ENCODE data around the gene LGR6.
"Not testable (repeated sequence)": the region's sequence is repeated elsewhere in the genome, so short reads cannot be mapped to it uniquely, and the experiment has no call there.

LGR6 gene

DNA sequence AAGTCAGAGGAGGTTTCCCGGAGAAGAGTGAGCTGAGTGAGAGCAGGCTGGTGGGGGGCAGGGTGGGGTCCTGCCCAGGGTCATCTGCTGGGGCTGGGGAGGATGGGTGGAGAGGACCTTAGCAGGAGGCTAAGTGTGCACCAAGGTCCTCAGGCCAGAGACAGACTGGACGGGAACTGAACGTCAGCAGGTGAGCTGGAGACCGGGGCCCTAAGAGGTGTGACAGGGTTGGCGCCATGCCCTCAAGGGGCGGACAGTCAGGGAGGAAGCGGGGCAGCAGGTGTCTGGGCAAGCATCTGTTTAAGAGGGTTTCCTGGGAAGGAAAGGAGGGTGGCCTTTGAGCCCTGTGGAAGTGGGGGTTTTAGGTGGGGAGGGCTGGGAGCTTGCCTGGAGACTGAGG lies 19.6 kb upstream of the LGR6 start:
- DNase-seq (no peak), ATAC-seq (replicated peaks) (no peak)
- Mint-ChIP-seq H3K27ac (peak overlapping the region in 1 of 2 donors; percentile 50), H3K27me3 (no peaks in the 10 kb centered on the region), H3K36me3 (ENCODE audit: insufficient read depth) (no peaks in the 10 kb centered on the region), H3K4me3 (no peak overlapping the region), H3K9me3 (no peaks in the 10 kb centered on the region), H3K4me1 (ENCODE audit: low read depth in 2 of 2) (peaks cover 0 to 5% of the 10 kb centered on the region in 2 donors)

DNA sequence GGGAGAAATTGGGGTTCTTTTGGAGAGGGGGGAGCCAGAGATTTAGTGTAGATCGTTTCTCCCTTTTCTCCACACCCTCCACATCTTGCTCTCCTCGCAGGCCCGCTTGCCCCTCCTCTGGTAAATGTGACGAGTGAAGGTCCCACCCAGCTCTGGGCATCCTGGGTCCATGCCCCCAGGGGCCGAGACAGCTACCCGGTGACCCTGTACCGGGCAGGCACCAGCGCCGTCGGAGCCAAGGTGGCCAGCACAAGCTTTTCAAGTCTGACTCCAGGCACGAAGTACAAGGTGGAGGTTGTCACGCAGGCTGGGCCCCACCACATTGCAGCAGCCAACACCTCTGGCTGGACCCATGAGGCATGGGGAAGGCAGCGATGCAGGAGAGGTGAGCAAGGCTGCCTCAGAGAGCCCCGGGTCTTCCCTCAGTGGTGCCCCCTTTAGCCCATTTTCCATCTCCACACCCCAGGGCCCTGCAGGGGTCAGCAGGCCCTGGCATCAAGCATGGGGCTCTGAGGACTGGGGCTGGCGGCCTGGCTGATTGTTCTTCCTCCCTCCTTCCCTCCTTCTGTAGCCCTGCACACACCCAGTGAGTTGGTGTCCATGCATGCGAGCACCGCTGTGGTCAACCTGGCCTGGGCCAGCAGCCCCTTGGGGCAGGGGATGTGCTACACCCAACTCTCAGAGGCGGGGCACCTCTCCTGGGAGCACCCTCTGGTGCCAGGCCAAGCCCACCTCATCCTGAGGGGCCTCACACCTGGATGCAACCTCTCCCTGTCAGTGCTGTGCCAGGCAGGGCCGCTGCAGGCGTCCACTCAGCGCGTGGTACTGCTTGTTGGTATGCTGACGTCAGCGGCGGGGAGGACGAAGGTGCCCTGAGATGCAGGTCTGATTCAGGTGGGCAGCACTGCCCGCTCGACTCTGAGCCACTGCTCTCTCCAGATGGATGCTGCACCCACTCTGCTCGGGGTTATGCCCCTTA lies 16.4 kb upstream of the LGR6 start:
- no peaks in the 10 kb centered on the region for H3K27me3 Mint-ChIP-seq
- H3K9me3 Mint-ChIP-seq: no peaks in the 10 kb centered on the region
- H3K27ac Mint-ChIP-seq: no peak overlapping the region
- ATAC-seq (replicated peaks) (no peak), DNase-seq (no peak)
- H3K36me3 Mint-ChIP-seq (ENCODE audit: insufficient read depth): no peaks in the 10 kb centered on the region
- H3K4me1 Mint-ChIP-seq (ENCODE audit: low read depth in 2 of 2): peaks cover 0 to 5% of the 10 kb centered on the region in 2 donors
- no peak overlapping the region for H3K4me3 Mint-ChIP-seq

DNA sequence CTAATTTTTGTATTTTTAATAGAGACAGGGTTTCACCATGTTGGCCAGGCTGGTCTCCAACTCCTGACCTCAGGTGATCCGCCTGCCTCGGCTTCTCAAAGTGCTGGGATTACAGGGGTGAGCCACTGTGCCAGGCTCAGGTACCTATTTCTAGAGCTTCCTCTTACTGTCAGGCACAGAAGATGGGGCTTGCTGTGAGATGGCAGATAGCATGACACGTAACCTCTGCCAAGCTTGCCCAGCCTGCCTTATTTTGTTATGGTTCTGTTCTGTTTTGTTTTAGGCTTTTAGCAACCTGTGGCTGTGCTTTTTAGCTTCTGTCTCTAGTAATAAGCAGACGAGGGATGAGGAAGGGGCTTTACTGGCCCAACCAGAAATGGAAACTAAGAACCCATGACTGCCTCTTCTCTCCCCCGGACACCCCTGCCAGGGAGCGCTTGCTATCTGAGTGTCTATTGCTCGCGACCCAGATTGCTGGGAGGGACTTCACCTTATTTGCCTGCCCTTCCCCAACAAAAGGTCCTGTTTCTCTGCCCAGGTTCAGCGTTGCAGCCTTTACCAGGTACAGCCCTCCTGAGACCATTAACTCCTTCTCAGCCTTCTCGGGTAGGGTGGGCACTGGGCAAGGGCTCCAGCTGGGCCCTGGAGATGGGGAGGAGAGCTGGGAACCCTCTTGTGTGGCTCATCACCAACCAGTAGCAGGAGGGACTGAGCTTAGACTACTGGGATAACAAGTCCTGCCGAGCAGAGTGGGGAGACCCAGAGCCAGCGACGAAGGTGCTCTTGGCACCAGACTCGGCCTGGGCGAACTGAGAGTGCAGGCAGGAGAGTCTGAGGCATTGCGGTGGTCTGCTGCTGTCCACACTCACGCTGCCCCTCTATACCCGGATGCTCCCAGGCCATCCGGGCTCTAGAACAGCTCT lies 13.5 kb upstream of the LGR6 start:
- no peaks in the 10 kb centered on the region for H3K9me3 Mint-ChIP-seq
- no peak for DNase-seq
- no peak overlapping the region for H3K4me3 Mint-ChIP-seq
- H3K4me1 Mint-ChIP-seq (ENCODE audit: low read depth in 2 of 2): peaks cover 10 to 12% of the 10 kb centered on the region in 2 donors
- no peaks in the 10 kb centered on the region for H3K36me3 Mint-ChIP-seq (ENCODE audit: insufficient read depth)
- H3K27ac Mint-ChIP-seq: no peak overlapping the region
- peaks cover 0 to 7% of the 10 kb centered on the region in 2 donors for H3K27me3 Mint-ChIP-seq
- ATAC-seq (replicated peaks): no peak

DNA sequence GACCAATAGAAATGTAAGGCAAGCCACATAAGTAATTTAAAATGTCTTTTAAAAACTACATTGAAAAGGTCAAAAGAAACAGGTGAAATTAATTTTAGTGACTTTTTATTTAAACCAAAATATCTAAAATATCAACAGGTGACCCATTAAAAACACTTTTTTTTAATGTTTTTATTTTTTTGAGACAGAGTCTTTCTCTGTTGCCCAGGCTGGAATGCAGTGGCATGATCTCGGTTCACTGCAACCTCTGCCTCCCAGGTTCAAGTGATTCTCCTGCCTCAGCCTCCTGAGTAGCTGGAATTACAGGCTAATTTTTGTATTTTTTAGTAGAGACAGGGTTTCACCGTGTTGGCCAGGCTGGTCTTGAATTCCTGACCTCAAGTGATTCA lies 12.9 kb upstream of the LGR6 start:
- not testable (repeated sequence) for DNase-seq; H3K36me3 Mint-ChIP-seq (ENCODE audit: insufficient read depth); H3K9me3 Mint-ChIP-seq; H3K27ac Mint-ChIP-seq; H3K4me3 Mint-ChIP-seq; ATAC-seq (replicated peaks)
- peaks cover 10 to 12% of the 10 kb centered on the region in 2 donors for H3K4me1 Mint-ChIP-seq (ENCODE audit: low read depth in 2 of 2)
- peaks cover 0 to 14% of the 10 kb centered on the region in 2 donors for H3K27me3 Mint-ChIP-seq

DNA sequence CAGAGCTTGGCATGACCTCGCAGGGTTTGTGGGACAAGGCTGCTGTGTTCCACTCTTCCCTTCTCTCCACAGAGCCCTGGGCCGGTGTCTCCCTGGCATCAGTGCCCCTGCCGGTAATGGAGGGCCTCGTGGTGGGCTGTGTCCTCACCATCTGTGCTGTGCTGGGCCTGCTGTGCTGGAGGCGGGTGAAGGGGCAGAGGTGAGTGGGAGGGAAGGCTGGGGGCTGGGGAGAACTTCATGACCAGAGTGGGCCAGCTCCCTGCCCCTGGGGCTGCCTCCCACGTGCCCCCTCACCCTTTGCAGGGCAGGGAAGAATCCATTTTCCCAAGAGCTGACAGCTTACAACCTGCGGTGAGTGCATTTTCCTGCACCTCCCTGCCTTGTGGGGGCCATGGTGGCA lies 12.0 kb upstream of the LGR6 start:
- Mint-ChIP-seq H3K9me3 (no peaks in the 10 kb centered on the region), H3K36me3 (ENCODE audit: insufficient read depth) (no peaks in the 10 kb centered on the region), H3K4me1 (ENCODE audit: low read depth in 2 of 2) (peaks cover 10 to 12% of the 10 kb centered on the region in 2 donors), H3K27ac (peak overlapping the region; percentile 9 to 21), H3K4me3 (no peak overlapping the region), H3K27me3 (peaks cover 0 to 17% of the 10 kb centered on the region in 2 donors)
- DNase-seq (no peak), ATAC-seq (replicated peaks) (no peak)

DNA sequence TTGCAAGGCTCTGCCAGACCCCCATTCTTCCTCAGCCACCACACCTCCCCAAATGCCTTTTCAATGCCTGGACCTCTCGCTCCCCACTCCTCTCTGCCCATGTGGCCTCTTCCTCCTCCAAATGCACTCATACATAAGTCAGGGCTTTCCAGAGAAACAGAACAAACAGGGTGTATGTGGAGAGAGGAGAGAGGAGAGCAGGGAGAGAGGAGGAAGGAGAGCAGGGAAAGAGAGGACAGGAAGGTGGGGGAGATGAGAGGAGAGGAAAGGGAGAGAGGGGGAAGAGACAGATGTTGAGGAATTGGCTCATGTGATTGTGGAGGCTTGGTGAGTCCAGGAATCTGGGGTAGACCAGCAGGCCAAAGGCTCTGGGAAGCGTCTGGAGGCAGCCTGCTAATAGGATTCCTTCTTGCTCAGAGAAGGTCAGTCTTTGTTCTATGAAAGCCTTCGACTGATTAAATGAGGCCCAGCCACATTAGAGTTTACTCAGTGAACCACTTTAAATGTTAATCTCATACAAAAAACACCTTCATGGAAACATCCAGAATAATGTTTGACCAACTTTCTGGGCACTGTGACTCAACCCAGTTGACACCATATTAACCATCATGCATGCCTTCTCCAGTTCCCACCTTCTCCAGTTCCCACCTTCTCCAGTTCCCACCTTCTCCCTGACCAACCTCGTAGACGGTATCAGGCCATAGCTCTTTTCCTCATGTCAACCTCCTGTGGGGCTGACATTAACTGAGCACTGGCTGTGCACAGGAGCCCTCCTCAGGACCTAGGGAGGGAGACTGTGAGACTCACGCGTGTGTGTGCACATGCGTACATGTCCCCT lies 11.3 kb upstream of the LGR6 start:
- Mint-ChIP-seq H3K27ac (peak overlapping the region; percentile 9 to 21), H3K9me3 (no peaks in the 10 kb centered on the region), H3K4me3 (no peak overlapping the region), H3K27me3 (peaks cover 0 to 24% of the 10 kb centered on the region in 2 donors), H3K4me1 (ENCODE audit: low read depth in 2 of 2) (peaks cover 10 to 12% of the 10 kb centered on the region in 2 donors), H3K36me3 (ENCODE audit: insufficient read depth) (no peaks in the 10 kb centered on the region)
- ATAC-seq (replicated peaks) (no peak), DNase-seq (no peak)

DNA sequence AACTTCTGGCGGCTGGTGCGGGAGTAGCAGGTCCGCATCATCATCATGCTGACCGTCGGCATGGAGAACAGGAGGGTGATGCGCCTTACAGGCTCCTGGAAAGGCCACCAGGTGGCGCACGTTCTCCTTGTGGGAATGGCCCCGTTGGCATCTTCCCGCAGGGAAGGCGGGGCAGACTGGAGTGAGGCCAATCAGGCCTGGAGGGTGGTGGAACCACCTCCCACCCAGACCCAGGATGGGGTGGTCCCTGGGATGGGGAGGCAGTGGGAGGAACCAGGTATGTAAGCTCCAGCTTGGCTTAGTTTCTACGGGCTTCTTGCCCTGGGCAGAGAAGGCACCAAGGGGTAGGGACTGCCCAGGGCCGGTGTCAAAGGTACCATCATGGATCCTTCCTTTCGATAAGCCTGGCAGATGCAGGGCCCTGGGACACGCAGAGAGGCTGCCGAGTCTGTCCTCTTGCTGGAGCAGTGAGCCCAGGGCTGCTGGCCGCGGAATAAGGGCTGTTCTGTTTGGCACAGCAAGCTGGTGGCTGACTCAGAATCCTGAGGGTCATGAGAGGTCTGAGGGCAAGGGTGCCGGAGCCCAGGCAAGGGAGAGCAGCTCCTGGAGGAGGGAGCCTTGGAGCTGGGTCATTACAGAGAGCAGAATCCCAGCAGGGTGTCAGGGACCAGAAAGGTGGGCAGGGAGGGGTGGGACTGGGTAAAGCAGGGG lies 8.7 kb upstream of the LGR6 start:
- no peak overlapping the region for H3K27ac Mint-ChIP-seq
- peaks cover 0 to 33% of the 10 kb centered on the region in 2 donors for H3K27me3 Mint-ChIP-seq
- ATAC-seq (replicated peaks) (peak; percentile 62), DNase-seq (peak; percentile 58 to 66 (median 60))
- H3K4me1 Mint-ChIP-seq (ENCODE audit: low read depth in 2 of 2): peaks cover 12 to 13% of the 10 kb centered on the region in 2 donors
- no peaks in the 10 kb centered on the region for H3K9me3 Mint-ChIP-seq
- H3K36me3 Mint-ChIP-seq (ENCODE audit: insufficient read depth): peaks cover 4% of the 10 kb centered on the region
- H3K4me3 Mint-ChIP-seq: peak overlapping the region in 1 of 2 donors; percentile 34

DNA sequence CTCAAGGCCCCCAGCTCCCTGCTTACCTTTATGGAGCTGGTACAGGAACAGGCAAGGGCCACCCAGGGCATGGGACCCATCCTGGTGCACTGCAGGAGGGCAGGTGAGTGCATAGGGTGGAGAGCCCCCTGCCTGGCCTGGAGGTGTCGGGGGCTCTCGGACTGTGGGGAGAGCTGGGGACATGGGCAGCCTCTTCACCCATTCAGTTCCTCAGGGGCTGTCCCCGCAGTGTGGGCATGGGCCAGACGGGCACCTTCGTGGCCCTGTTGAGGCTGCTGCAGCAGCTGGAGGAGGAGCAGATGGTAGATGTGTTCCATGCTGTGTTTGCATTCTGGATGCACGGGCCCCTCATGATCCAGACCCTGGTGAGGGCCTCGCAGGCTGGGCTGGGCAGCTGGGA lies 7.3 kb upstream of the LGR6 start:
- no peaks in the 10 kb centered on the region for H3K9me3 Mint-ChIP-seq
- DNase-seq (no peak), ATAC-seq (replicated peaks) (no peak)
- H3K36me3 Mint-ChIP-seq (ENCODE audit: insufficient read depth): peaks cover 4% of the 10 kb centered on the region
- H3K4me3 Mint-ChIP-seq: no peak overlapping the region
- no peak overlapping the region for H3K27ac Mint-ChIP-seq
- H3K27me3 Mint-ChIP-seq: peaks cover 0 to 33% of the 10 kb centered on the region in 2 donors
- H3K4me1 Mint-ChIP-seq (ENCODE audit: low read depth in 2 of 2): peaks cover 12 to 13% of the 10 kb centered on the region in 2 donors

DNA sequence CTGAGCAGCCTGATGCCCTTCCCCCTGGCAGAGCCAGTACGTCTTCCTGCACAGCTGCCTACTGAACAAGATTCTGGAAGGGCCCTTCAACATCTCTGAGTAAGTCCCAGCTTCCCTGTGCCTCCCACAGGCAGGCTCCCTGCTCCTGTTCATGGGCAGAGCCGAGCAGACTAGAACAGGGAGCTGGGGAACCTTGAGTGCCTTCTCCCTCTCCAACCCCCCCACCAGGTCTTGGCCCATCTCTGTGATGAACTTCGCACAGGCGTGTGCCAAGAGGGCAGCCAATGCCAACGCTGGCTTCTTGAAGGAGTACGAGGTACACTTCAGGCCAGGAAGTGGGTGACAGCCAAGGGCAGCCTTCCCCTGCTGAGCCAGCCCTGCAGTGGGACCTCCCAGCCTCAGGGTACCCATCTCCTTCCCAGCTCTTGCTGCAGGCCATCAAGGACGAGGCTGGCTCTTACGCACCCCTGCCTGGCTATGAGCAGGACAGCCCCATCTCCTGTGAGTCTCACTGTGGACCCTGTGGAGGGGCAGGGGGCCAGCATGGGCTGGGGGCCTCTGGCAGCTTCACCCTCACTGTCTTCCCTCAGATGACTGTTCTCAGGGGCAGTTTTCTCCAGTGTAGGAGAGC lies 6.4 kb upstream of the LGR6 start:
- DNase-seq (no peak), ATAC-seq (replicated peaks) (no peak)
- H3K4me3 Mint-ChIP-seq: no peak overlapping the region
- H3K27ac Mint-ChIP-seq: no peak overlapping the region
- H3K27me3 Mint-ChIP-seq: peaks cover 0 to 34% of the 10 kb centered on the region in 2 donors
- H3K36me3 Mint-ChIP-seq (ENCODE audit: insufficient read depth): peaks cover 4% of the 10 kb centered on the region
- peaks cover 12 to 14% of the 10 kb centered on the region in 2 donors for H3K4me1 Mint-ChIP-seq (ENCODE audit: low read depth in 2 of 2)
- H3K9me3 Mint-ChIP-seq: no peaks in the 10 kb centered on the region

DNA sequence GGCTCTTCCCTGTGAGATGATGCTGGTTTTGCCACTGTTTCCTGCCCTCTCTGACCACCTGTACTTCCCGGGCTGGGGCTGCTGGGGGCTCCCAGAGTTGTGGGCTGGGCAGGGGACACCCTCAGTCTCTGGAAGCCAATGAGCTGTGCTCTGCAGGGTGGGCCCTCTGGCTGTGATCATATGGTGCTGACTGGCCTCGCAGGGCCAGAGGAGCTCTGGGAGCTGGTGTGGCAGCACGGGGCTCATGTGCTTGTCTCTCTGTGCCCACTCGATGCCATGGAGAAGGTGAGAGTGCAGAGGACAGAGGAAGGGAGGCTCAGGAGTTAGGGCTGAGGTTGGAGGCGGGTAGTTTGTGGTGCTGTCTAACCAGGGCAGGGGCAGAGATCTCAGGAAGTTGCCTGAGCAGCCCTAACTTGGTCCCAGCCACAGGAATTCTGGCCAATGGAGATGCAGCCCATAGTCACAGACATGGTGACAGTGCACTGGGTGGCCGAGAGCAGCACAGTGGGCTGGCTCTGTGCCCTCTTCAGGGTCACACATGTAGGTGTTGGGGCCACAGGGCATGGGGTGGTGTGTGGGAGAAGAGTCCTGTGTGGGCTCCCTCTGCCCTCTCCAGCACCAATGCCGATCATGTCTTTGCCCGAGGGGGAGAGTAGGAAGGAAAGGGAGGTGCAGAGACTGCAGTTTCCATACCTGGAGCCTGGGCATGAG lies 5.7 kb upstream of the LGR6 start:
- Mint-ChIP-seq H3K27me3 (peaks cover 0 to 41% of the 10 kb centered on the region in 2 donors), H3K36me3 (ENCODE audit: insufficient read depth) (peaks cover 4% of the 10 kb centered on the region), H3K4me1 (ENCODE audit: low read depth in 2 of 2) (peaks cover 12 to 20% of the 10 kb centered on the region in 2 donors), H3K4me3 (no peak overlapping the region), H3K9me3 (no peaks in the 10 kb centered on the region), H3K27ac (peak overlapping the region in 1 of 2 donors; percentile 59)
- ATAC-seq (replicated peaks) (no peak), DNase-seq (no peak)

DNA sequence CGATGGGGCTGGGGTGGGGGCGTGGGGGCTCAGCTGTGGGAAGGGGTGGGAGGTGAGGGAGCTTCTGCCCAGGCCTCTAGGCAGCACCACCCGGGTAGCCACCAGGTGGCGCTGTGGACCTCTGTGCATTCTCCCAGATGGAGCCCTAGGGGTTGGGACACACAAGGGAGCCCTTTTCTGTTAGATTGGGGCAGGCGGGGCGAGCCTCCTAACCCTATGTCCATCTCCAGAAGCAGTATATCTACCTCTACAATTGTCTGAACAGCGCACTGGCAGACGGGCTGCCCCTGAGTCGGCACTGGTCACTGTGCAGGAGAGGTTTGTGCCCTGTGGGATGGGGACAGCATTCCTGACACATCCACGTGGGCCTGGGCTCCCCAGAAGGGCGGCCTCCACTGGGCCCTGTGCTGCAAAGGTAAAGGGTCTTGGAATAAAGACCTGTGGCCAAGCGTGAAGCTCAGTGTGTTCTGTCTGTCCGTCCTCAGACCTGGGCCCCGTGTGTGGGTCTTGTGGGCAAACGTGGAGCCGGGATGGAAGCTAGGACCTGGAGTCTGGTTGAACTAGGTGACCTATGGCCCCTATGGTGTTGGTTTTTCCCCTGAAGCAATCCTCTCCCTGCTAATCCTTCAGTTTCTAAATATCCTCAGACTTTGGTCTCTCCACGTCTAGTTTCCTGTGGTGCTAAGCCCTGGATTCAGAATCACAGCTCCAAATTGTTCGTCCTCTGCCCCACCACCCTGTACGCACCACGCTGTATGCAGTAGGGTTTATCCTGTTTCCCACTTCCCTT lies 4.4 kb upstream of the LGR6 start:
- peaks cover 0 to 53% of the 10 kb centered on the region in 2 donors for H3K27me3 Mint-ChIP-seq
- no peak overlapping the region for H3K27ac Mint-ChIP-seq
- peaks cover 11 to 17% of the 10 kb centered on the region in 2 donors for H3K4me1 Mint-ChIP-seq (ENCODE audit: low read depth in 2 of 2)
- ATAC-seq (replicated peaks): peak; percentile 77
- H3K4me3 Mint-ChIP-seq: no peak overlapping the region
- H3K9me3 Mint-ChIP-seq: no peaks in the 10 kb centered on the region
- peaks cover 4% of the 10 kb centered on the region for H3K36me3 Mint-ChIP-seq (ENCODE audit: insufficient read depth)
- peak; percentile 77 to 82 (median 81) for DNase-seq
